ENCODE data around the gene DST.

DNA sequence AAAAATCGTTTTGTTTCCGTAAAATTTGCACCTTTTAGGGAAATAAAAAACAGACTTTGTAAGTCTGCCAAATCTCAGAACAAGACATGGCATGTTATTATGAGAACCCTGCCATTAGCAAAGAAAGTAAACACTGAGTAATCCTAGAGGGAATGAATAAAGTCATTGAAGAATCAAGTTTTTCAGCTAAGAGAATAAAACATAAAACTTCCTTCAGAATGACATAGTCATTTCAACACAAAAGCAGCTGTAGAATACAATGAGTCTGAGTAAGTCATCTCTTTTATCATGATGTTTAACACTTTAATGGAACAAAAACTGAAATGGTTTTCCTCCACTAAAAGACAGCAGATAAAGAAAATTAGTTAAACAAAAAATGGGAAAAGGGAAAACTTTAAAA is 10.3 kb upstream of the DST start:
- TF ChIP-seq POLR2A (IDR thresholded peaks at IDR 0.05) (no peak), CTCF (IDR thresholded peaks at IDR 0.05) (no peak), POLR2AphosphoS5 (IDR thresholded peaks at IDR 0.05) (no peak), EP300 (IDR thresholded peaks at IDR 0.05) (no peak)
